Skeletal muscle tissue (tissue), 4 donors: Measurements from ENCODE around the gene RPTOR. TPM values are rescaled to one million over a fixed set of nuclear protein-coding genes. Genes with fewer than 3 reads are reported as not detected.
A peak's percentile ranks its signal among the peaks of the same experiment; 100 is the strongest.

Experiments used
- H3K27ac ChIP-seq: one replicate; pipeline ENCODE4 v1.7.0; 2013; ENCODE audit warnings: mild to moderate bottlenecking, low read depth, low read length, inconsistent platforms
- H3K27me3 ChIP-seq, 3 donors: one replicate each; pipeline ENCODE4 v1.7.0; 2013; ENCODE audit warnings: low read length in 3 of 3; ENCODE audit not compliant: control insufficient read depth in 3 of 3, insufficient read depth in 3 of 3
- H3K36me3 ChIP-seq, 3 donors: one replicate each; pipeline ENCODE4 v1.7.0; 2013; ENCODE audit warnings: low read length in 3 of 3; ENCODE audit not compliant: control insufficient read depth in 3 of 3, insufficient read depth in 3 of 3
- H3K4me1 ChIP-seq, 3 donors: one replicate each; pipeline ENCODE4 v1.7.0; 2013; ENCODE audit warnings: low read length in 3 of 3, mild to moderate bottlenecking in 3 of 3; ENCODE audit not compliant: control insufficient read depth in 3 of 3, insufficient read depth in 3 of 3
- H3K4me3 ChIP-seq, 3 donors: one replicate each; pipeline ENCODE4 v1.7.0; 2013; ENCODE audit warnings: low read length in 3 of 3
- H3K9ac ChIP-seq, 3 donors: one replicate each; pipeline ENCODE4 v1.7.0; 2013; ENCODE audit warnings: low read length in 3 of 3, mild to moderate bottlenecking in 3 of 3, moderate library complexity in 2 of 3, low read depth in 1 of 3
- H3K9me3 ChIP-seq, 3 donors: one replicate each; pipeline ENCODE4 v1.7.0; 2013; ENCODE audit warnings: low read length in 3 of 3; ENCODE audit not compliant: control insufficient read depth in 3 of 3
- total RNA-seq: library from RNA; depleted of rRNA; stranded (reverse); fragments of >200 nt; gene quantifications from one replicate; pipeline ENCODE4 v1.2.3, GENCODE V29; 2014
- donor health status: Osteomylitis.

Gene RPTOR
- total RNA-seq, 1 donor from 2014 or later: 24.5 TPM

DNA sequence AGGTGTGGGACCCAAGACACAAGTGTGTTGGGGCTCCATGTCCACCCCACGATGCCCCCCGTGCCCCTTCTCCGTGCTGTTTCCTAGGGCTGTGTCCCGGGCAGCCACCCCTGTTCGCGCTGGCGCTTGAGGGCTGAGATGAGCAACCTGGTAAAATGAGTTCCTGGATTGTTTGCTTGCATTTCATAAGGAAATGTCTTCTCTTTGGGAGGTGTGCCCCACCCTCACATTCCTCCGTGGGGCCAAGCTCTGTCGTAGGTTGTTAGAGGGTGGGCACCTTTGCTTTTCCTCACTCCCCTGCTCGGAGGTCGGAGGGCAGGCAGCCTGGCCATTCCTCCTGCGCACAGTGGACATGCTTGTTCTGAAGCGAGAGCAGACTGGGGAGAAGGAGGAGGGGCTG is 275.7 kb downstream of the RPTOR start:
- peaks cover 0 to 13% (median 2%) of the 10 kb centered on the region in 3 donors for H3K4me1 ChIP-seq
- no peak overlapping the region for H3K9ac ChIP-seq
- H3K36me3 ChIP-seq: peaks cover 9 to 12% (median 12%) of the 10 kb centered on the region in 3 donors
- no peak overlapping the region for H3K4me3 ChIP-seq
- H3K27me3 ChIP-seq: no peaks in the 10 kb centered on the region
- H3K27ac ChIP-seq: no peak overlapping the region
- no peaks in the 10 kb centered on the region for H3K9me3 ChIP-seq

DNA sequence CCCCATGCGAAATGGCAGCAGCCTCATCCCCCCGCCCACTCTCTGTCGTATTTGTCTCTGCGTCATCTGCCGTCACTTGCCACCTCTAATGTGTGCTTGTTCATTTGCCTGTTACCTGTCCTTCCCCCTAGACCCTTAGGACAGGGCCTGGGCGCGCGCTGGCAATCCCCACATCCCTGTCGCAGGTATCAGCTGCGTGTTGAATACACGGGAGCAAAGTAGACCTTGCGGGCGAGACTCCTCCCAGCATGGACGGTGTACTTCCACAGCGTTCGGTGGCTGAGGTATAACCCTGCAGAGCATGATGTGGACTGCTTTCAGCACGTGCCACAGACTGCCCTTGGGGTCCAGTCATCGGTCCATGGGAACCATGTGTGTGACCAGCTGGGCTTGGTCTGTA is 276.9 kb downstream of the RPTOR start:
- peaks cover 9 to 12% (median 12%) of the 10 kb centered on the region in 3 donors for H3K36me3 ChIP-seq
- no peaks in the 10 kb centered on the region for H3K9me3 ChIP-seq
- H3K27ac ChIP-seq: no peak overlapping the region
- H3K9ac ChIP-seq: no peak overlapping the region
- no peaks in the 10 kb centered on the region for H3K27me3 ChIP-seq
- H3K4me3 ChIP-seq: no peak overlapping the region
- H3K4me1 ChIP-seq: peaks cover 6 to 18% (median 7%) of the 10 kb centered on the region in 3 donors

DNA sequence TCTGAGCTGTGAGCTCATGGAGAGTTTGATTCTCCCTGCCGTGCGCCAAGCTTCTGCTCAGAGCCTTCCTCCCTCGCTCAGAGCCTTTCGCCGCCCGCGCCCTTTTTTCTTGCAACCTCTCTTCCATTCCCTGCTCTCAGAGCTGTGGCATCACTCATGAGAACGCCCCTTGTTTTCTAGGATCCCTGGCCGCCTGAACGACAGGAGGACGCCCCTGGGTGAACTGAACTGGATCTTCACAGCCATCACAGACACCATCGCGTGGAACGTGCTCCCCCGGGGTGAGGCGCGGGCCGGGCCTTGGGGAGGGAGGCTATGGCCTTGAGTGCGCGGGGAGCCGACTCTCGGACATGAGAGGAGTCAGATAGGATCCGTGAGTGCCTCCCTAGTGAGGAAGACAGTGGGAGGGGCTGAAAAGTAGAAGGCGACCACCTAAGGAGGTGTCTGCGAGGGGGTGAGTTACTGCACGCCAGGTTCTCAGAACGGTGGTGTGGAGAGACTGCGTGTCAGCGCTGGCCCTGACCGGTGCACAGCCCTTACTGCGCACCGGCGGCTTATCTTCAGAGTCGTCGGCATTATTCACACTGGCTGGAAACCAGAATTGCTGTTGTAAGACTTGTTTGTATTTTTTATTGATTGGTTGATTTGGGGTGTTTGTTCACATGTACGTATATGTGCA is 277.5 kb downstream of the RPTOR start:
- Histone ChIP-seq H3K9ac (no peak overlapping the region), H3K27ac (no peak overlapping the region), H3K27me3 (no peaks in the 10 kb centered on the region), H3K36me3 (peaks cover 9 to 12% (median 12%) of the 10 kb centered on the region in 3 donors), H3K9me3 (no peaks in the 10 kb centered on the region), H3K4me1 (peaks cover 13 to 18% (median 13%) of the 10 kb centered on the region in 3 donors), H3K4me3 (no peak overlapping the region)

DNA sequence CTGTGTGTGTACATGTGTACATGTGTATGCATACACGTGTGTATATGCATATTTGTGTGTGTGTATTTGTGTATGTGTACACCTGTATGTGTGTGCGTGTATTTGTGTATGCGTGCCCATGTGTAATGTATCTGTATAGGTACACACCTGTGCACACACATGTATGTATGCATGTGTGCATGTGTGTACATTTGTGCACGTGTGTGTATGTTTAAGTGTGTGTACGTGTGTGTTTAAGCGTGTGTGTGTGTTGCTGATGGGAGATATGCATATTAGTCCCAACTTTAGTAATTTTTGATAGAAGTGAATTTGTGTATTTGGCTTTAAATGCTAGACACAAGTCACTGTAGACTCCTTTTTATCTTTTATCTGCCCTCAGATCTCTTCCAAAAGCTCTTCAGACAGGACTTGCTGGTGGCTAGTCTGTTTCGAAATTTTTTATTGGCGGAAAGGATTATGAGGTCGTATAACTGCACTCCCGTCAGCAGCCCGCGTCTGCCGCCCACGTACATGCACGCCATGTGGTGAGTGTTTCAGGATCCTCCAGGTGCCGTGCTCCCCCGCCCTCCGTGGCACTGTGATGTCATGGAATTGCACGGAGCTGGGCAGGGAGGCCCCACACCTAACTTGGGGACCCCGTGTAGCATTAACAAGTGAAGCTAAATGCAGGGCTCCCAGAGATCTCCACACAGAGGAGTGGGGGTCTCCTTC is 278.2 kb downstream of the RPTOR start:
- peaks cover 20 to 25% (median 20%) of the 10 kb centered on the region in 3 donors for H3K4me1 ChIP-seq
- H3K36me3 ChIP-seq: peaks cover 9 to 14% (median 13%) of the 10 kb centered on the region in 3 donors
- H3K27ac ChIP-seq: no peak overlapping the region
- no peak overlapping the region for H3K4me3 ChIP-seq
- no peaks in the 10 kb centered on the region for H3K9me3 ChIP-seq
- no peaks in the 10 kb centered on the region for H3K27me3 ChIP-seq
- no peak overlapping the region for H3K9ac ChIP-seq

DNA sequence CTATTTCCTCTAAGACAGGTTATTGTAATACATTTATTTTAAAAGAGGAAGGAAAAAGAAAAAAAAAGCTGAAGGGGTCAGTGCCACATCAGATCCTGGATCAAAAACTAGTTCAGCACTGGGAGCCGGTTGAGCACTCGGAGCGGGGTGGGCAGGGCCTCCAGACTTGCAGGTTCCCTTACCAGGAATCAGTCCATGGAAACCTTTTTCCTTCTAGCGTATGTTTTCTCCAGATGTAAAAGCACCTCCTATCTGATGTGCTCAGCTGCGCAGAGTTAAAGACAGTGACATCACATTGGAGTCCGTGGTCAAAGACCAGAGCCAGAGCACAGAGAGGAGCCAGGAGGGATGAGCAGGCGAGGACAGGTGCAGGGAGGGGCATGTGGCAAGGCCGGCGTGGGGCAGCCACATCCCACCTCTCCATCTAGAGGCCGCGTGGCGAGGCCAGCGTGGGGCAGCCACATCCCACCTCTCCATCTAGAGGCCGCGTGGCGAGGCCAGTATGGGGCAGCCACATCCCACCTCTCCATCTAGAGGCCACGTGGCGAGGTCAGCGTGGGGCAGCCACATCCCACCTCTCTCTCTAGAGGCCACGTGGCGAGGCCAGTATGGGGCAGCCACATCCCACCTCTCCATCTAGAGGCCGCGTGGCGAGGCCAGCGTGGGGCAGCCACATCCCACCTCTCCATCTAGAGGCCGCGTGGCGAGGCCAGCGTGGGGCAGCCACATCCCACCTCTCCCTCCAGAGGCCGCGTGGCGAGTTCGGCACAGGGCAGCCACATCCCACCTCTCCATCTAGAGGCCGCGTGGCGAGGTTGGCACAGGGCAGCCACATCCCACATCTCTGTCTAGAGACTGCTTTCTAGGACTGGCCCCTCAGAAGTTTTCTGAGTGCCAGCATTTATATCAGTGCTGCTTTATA is 280.2 kb downstream of the RPTOR start:
- Histone ChIP-seq H3K27me3 (no peaks in the 10 kb centered on the region), H3K4me3 (no peak overlapping the region), H3K4me1 (peaks cover 20 to 32% (median 21%) of the 10 kb centered on the region in 3 donors), H3K36me3 (peaks cover 9 to 16% (median 16%) of the 10 kb centered on the region in 3 donors), H3K9ac (no peak overlapping the region), H3K27ac (no peak overlapping the region), H3K9me3 (no peaks in the 10 kb centered on the region)

DNA sequence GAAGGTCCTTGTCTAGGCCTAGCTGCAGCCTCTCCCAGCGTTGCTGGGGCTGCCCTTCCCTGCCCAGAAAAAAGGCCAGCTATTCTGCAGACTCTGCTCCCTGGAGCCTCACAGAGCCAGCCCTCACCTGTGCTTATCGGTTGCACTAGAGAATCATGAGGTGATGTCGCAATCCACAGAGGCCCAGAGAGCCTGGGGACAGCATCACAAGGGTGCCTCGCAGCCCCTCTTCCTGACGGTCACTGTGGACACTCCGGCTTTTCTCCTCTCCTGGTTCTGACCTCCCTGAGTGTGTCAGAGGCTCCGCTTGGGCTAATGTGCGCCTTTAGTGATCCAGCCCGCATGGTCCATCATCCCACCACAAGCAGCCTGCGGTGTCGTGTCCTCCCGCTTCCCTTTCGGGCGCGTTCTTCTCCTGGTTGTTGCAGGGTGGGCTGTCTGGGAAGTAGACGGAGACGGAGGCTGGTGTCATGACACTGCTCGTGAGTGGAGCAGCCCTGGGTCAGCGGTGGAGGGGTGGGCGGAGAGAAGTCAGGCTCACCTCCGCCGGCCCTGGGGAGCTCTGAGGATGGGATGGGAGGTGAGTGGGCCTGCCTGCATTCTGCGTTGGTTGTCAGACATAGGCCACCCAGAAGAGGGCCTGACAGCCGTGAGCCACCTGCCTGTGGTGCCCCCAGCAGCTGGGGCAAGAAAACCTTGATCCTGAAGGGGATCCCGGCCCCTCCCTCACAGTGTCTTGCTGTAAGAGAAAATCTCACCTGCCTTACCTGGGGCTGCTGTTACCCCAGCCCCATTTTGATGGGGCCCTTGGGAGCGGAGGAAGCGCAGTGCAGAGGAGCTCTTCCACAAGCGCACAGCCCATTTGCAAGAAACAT is 281.1 kb downstream of the RPTOR start:
- Histone ChIP-seq H3K27ac (peak overlapping the region; percentile 94), H3K27me3 (no peaks in the 10 kb centered on the region), H3K4me3 (no peak overlapping the region), H3K9ac (peak overlapping the region; percentile 60 to 83 (median 72)), H3K9me3 (no peaks in the 10 kb centered on the region), H3K4me1 (peaks cover 20 to 32% (median 21%) of the 10 kb centered on the region in 3 donors), H3K36me3 (peaks cover 9 to 16% (median 16%) of the 10 kb centered on the region in 3 donors)

DNA sequence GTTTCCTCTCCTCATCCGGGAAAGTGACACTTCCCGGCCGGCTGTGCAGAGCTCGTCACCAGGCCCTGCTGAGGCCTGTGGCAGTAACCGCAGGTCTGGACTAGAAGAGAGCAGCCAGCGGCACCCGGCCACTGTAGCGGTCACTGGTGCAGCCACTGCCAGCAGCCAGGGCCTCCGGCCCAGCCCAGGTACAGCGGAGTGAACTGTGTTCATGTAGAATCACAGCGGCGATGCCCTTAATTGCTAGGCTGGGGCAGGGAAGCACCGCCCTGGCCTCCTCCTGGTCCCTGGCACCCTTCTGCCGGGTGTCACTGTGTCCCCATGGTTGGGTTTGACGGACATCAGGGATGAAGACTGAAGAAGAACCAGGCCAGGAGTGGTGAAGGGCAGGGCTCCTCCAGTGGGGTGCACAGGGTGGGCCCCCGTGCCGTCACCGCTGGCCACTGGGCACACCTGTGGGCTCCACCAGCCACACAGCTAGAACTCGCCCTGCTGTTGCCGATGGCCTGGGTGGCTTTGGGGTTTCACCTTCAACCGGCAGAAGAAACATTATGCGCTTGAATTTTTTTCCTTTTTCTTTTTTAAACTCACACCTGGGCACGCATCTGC is 281.8 kb downstream of the RPTOR start:
- Histone ChIP-seq H3K9me3 (no peaks in the 10 kb centered on the region), H3K36me3 (peaks cover 9 to 16% (median 16%) of the 10 kb centered on the region in 3 donors), H3K27ac (peak overlapping the region; percentile 94), H3K4me1 (peaks cover 20 to 32% (median 21%) of the 10 kb centered on the region in 3 donors), H3K4me3 (peak overlapping the region; percentile 32 to 68 (median 43)), H3K27me3 (no peaks in the 10 kb centered on the region), H3K9ac (peak overlapping the region; percentile 60 to 83 (median 72))

DNA sequence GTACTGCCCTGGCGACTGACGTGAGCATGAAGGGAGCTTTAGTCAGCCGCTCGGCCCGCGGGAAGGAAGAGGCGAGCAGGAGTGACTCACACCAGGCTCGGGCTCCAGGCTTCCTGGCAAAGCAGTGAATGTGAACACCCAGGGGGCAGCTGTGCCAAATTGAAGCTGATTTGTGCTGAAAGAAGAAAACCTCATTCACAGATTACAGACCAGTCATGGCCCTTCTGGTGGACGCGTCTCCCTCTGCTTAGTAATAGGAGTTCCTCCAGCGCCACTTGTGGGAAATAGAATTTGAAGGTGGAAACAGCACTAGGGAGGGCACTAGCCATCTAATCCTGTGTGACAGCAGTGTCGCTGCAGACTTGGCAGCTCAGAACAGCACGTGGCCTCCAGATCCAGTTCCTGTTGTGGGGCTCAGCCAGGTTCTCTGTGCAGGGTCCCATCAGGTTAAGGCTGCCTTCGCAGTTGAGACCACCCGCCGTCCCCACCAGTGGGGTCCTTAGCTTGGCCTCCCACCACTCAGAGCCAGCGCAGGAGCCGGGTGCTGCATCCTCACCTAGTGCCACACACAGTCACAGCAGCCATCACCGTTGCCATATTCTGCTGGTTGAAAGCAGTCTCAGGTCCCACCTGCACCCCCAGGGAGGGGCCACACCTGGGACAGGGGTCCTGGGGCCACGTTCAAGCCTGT is 282.5 kb downstream of the RPTOR start:
- no peaks in the 10 kb centered on the region for H3K27me3 ChIP-seq
- peaks cover 20 to 35% (median 22%) of the 10 kb centered on the region in 3 donors for H3K4me1 ChIP-seq
- H3K27ac ChIP-seq: peak overlapping the region; percentile 94
- peak overlapping the region; percentile 32 to 68 (median 56) for H3K4me3 ChIP-seq
- peak overlapping the region; percentile 60 to 83 (median 72) for H3K9ac ChIP-seq
- H3K36me3 ChIP-seq: peaks cover 9 to 15% (median 14%) of the 10 kb centered on the region in 3 donors
- no peaks in the 10 kb centered on the region for H3K9me3 ChIP-seq
